HG03342 (cell line): Measurements from ENCODE around the gene XYLB.
"Not testable (repeated sequence)": the region's sequence is repeated elsewhere in the genome, so short reads cannot be mapped to it uniquely, and the experiment has no call there.

Experiments
- ATAC-seq: cut with Tn5 transposase; IDR thresholded peaks from one replicate; pipeline ENCODE4 v1.9.1; 2021; ENCODE audit warnings: mild to moderate bottlenecking, moderate library complexity; ENCODE audit not compliant: unreplicated experiment

XYLB gene

DNA sequence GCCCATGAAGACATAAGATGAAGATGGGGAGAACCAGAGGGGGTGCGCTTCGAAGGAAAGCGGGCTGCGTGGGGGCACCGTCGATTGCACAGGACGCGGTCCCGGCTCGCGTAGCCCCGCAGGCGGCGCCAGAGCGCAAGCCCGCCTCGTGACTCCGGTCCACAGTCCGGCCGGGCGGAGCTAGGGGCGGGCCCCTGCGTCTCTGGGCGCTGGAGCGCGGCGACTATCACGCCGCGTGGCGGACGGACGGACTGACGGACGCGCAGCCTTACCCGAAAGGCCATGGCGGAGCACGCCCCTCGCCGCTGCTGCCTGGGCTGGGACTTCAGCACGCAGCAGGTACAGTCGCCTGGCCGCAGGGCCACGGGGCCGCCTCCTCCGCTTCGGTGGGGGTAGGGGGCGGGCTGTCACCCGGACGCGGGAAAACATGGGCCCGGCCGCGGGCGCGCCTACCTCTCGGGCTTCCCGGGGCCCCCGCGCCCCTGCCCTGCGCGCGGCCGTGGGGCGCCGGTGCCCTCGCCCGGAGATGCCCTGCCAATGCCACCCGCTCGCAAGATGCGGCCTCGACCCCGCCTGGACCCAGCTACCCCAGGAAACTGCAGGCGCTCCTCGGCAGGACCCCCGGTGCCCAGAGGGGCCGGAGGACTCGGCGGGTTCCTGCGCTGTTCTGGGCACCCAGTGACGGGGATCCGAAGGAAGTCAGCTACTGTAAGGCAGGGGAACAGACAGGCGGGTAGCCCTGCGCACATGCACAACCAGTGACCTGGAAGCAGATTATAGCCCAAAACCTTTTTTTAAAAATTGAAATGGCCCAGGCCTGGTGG is at the start of gene XYLB:
Gene XYLB, plus strand, starts transcription at position 199 of the 824 bp plus-strand sequence. Its CDS starts 84 bp downstream, at position 283.
- ATAC-seq, result peak; percentile 98

- not testable (repeated sequence) for ATAC-seq
These were observed 49.5 kb upstream of the XYLB start for GRCh38 chr3:38297053-38297452.

GRCh38 chr3:38297537-38297936 is 49.0 kb upstream of the XYLB start:
- no peak for ATAC-seq

GRCh38 chr3:38297947-38298711 is 48.5 kb upstream of the XYLB start:
- ATAC-seq, result no peak

DNA sequence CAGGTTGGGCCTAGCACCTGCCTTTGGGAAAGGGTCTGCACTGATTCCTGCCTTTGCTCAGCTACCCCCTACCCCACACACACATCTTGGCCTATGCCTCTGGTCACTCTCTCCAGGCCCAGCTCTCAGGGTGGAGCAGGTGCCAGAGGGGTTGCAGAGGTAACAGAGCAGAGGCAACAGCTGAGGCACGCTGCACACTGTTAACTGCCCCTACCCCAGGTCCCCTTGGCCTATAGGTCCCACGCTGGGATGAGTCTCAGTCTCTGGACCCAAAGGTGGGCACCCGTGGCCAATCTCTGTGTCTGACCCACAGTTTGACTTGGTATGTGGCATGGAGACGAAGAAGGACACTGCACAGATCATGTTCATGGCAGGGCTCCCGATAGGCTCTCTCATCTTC is 39.6 kb upstream of the XYLB start:
- ATAC-seq, result no peak

DNA sequence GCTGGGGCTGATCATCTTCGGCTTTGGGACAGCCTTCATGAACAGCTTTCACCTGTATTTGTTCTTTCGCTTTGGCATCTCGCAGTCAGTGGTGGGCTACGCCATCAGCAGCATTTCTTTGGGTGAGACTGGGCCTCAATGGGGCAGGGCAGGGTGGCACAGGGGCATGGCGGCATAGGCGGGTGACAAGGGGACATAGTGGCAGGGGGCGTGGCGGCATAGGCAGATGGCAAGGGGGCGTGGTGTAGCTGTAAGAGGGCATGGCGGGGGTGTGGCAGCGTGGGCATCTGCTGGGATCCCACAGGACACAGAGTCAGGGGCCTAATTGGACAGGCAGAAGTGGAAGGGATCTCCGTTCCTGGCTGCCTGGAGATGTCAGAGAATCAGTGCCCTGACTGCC is 39.0 kb upstream of the XYLB start:
- no peak for ATAC-seq

DNA sequence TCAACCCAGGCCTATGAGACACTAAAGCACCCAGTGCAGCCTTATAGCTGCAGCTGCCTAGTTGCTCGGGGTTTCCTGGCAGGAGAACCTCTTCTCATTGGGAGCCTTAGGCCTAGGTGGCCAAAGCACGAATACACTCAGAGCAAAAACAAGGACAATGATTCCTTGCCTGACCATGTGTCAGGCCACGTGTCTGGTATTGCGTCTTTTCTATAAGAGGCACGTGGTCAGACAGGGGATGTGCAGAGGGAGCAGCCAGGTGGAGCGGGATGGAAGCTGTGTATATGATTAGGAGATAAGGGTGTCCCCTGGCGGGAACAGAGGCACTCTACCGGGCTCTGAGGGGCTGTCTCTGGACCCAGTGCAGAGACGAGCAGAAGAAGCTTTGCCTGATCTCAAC is 38.1 kb upstream of the XYLB start:
- no peak for ATAC-seq

- no peak for ATAC-seq
These were observed 35.1 kb upstream of the XYLB start for GRCh38 chr3:38311476-38311875.

- ATAC-seq, result no peak
These were observed 34.6 kb upstream of the XYLB start for GRCh38 chr3:38311941-38312340.

DNA sequence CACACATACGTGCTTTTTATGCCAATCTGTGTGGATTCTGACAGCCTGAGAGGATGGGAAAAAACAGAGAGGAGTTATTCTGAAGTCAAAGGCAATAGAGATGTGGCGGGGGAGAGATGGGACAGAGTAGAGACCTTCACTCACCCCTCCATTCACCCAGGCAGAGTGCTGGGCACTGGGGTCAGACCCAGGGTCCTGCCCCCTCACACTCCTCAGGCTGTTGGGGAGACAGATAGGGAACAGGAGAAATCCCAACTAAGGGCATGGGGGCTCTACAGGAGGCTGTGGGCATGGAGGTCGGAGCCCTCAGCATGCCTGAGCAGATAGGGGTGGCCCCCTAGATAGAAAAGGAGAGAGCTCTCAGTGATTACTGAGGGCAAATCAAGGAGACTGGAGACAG is 34.2 kb upstream of the XYLB start:
- no peak for ATAC-seq

DNA sequence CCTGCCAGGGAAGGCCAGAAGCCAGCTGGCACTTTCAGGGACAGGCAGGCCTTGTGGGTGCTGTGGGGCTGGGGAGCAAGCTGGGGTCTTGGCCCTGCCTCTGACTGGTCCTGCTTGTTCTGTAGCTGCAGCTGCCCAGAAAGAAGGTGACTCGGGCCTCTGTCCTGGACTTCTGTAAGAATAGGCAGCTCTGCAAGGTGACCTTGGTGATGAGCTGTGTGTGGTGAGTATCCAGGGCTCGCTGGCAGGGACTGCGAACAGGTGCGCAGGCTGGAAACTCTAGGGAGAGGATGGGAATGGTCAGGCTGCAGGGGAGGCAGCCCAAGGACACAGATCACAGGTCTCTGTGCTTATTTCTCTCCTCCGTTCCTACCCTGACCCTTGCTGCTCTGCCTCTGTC is 33.3 kb upstream of the XYLB start:
- ATAC-seq, result no peak

DNA sequence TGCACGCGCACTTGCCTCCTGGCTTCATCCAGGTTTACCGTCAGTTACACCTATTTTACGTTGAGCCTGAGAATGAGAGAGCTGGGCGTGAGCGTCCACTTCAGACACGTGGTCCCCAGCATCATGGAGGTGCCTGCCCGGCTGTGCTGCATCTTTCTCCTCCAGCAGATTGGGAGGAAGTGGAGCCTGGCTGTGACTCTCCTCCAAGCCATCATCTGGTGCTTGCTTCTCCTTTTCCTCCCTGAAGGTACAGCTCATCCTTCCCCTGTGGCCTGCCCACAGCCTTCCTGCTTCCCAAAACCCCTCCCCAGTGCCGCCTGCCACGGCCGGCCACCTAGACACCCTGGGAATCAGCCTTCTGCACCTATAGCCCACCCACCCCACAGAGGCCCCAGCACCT is 32.9 kb upstream of the XYLB start:
- ATAC-seq, result no peak

- no peak for ATAC-seq
These were observed 32.3 kb upstream of the XYLB start for GRCh38 chr3:38314112-38314763.

GRCh38 chr3:38314764-38315487 is 31.7 kb upstream of the XYLB start:
- ATAC-seq, result no peak

- no peak for ATAC-seq
These were observed 30.9 kb upstream of the XYLB start for GRCh38 chr3:38315488-38316230.

- ATAC-seq, result no peak
These were observed 30.0 kb upstream of the XYLB start for GRCh38 chr3:38316356-38317191.

- no peak for ATAC-seq
These were observed 29.3 kb upstream of the XYLB start for GRCh38 chr3:38317192-38317759.

DNA sequence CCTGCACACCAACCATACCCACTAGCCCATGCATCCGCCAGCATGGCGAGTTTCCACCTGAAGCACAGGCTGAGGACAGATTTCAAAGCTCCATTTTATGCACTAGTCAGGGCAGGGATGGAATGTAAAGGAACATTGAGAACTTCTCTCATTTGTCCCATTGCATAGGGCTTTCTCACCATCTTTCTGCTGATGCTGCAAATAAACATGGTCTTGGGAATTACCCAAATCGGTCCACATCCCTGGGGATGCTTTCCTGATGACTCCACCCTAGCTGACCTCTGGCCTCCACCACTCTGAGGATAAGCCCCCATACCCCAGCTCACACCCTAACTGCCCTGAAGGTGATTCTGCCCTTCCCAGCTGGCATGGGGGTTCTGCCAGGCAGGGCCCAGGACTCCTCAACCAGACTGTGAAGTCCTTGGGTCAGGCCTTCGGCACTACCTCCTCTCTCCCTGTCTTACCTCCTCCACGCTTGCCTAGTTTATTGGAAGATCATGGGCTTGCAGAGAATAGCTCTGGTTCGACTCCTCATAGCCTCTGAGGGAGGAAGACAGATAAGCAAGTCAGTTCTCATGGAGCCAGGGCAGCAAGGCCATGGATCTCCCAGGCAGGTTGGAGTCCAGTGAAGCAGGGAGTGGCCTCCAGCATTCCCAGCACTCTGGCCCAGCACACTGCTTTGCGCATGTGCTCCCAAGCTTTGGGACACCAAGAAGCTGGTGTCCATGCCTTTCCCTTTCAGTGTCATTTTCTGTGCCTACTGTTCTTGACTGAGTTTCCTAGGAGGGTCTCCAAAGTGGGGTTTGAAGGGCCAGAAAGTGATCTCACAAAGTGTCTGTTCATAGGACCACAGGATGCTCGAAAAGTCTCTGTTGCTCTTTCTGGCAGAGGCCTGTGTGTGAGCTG is 27.6 kb upstream of the XYLB start:
- no peak for ATAC-seq
